Activated CD4-positive, alpha-beta T cell treated with anti-CD3 and anti-CD28 coated beads, Interleukin-2, amount 50 U/mL, for 48 hours (primary cell): ENCODE results near the gene ADI1.

Experiments used
- DNase-seq, 2 experiments: peaks; one replicate each; pipeline ENCODE4 v3.0.0-alpha.2; 2020

ADI1 gene

GRCh38 chr2:3519255-3520205 lies at the start of gene ADI1:
ADI1 (minus strand) TSS chr2:3519531; CDS start chr2:3519487, 44 bp downstream.
- DNase-seq = peak; percentile 83 to 86

GRCh38 chr2:3566806-3567205 lies 47.5 kb upstream of the ADI1 start:
- DNase-seq = no peak

- no peak for DNase-seq
Observed at GRCh38 chr2:3565117-3565516, 45.8 kb upstream of the ADI1 start.

GRCh38 chr2:3563521-3563976 lies 44.2 kb upstream of the ADI1 start:
- DNase-seq = no peak

GRCh38 chr2:3558205-3559014 lies 39.1 kb upstream of the ADI1 start, which contains the start of gene RNASEH1:
RNASEH1 (minus strand) TSS chr2:3558333; CDS start chr2:3558260, 73 bp downstream.
- peak; percentile 98 for DNase-seq

- no peak for DNase-seq
Observed at GRCh38 chr2:3557639-3558204, 38.4 kb upstream of the ADI1 start.

DNA sequence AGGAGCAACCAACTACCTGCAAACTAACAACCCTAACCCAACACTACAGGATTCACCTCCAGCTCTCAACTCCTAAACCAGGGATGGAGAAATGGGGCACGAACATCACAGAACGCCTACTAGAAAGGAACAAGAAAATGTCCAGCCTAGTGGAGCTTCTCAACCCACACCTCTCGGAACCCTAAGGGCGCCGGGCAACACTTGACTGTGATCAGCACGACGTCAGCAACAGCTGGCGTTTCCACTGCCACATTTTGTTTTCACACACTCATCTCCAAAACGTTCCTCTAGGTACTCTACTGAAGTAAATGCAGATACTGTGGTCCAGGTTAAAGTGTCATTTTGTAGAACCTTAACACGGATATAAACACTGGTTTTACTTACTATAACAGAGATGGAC lies 34.6 kb upstream of the ADI1 start:
- DNase-seq = no peak

- no peak for DNase-seq
Observed at GRCh38 chr2:3547915-3548314, 28.6 kb upstream of the ADI1 start.

DNA sequence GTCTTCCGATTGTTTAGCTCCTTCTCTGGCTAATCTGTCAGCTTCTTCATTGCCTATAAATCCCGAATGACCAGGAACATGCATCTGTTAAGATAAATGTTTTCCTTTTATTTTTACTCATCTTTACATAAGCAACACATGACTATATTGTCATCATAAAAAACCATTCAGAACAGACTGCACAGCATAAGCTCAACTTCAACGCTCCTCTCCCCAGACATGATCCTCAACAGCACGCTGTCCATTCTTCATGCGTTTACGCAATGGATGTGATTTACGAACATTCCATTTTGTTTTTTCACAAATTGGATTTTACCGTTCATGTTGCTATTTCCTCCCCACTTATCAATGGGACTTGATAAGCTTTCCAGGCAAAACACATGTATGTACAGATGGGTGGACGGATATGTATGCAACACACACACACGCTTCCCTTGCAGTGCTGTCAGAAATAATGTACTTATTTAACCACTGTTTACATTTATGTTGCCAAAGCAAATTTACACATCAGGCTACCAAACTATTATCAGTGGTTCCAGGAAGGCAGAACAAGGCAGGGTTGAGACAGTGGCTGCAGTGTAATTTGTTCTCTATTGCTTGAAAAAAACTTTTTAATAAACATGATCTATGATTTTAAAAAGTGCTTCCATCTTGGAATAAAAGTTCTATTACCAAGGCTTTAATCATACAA lies 26.6 kb upstream of the ADI1 start:
- DNase-seq = no peak

DNA sequence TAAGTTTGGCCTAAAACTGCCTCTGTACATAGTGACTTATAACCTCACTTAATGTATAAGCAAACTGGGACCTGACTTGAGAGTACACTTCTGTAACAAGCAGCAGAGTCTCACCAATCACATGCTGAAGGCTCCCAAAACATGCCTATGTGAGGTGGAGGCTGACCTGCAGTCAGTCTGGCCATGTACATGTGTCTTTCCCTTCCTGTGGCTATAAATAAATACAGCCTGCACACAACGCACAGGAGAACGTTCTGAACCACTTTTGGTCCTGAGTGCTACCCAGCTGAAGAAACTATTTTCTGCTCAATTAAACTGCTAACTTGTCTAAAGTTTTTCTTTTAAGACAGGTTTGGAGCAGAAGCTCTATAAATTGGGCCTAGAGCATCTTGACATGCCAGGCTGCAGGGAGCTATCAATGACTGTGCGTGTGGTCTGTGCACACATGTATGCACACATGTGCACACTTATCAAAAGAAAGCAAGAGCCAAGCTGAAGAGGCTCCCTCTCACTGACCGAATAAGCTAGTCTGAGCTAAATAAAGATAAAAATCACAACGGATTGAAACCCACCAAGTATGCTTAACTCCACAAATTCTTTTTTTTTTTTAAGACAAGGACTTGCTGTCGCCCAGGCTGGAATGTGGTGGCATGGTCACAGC lies 23.8 kb upstream of the ADI1 start:
- DNase-seq = no peak

DNA sequence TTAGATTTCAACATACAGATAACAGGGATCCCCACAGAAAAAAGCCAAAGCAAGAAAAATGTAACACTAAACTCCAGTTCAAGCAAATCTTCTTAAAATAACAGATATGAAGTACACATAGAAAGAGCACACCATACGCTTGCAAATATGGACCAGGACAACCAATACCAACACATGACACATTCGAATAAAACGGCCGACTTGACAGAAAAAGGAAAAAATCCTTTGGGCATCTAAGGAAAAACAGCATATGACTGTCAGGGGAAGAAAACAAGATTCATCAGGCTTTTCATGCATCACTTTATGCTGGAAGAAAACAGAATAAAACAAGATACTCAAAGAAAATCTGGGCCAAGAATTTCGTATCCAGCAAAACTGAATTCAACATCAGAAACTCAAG lies 22.8 kb upstream of the ADI1 start:
- DNase-seq = no peak

- no peak for DNase-seq
Observed at GRCh38 chr2:3539836-3540235, 20.5 kb upstream of the ADI1 start.

GRCh38 chr2:3536682-3537632 lies 17.6 kb upstream of the ADI1 start:
- no peak for DNase-seq

- no peak for DNase-seq
Observed at GRCh38 chr2:3535794-3536681, 16.7 kb upstream of the ADI1 start.

GRCh38 chr2:3535467-3535793 lies 16.1 kb upstream of the ADI1 start:
- no peak for DNase-seq

GRCh38 chr2:3534251-3534814 lies 15.0 kb upstream of the ADI1 start:
- no peak for DNase-seq

GRCh38 chr2:3533836-3534235 lies 14.5 kb upstream of the ADI1 start:
- no peak for DNase-seq

GRCh38 chr2:3532941-3533340 lies 13.6 kb upstream of the ADI1 start:
- no peak for DNase-seq

- no peak for DNase-seq
Observed at GRCh38 chr2:3529316-3530025, 10.1 kb upstream of the ADI1 start.
